Left lung (tissue), 10 donors: Measurements from ENCODE around the gene CSRP3. TPM values are rescaled to one million over a fixed set of nuclear protein-coding genes. Genes with fewer than 3 reads are reported as not detected.

Experiments
- ATAC-seq: fragments of 200-7000 bp; cut with Tn5 transposase; one replicate; pipeline ENCODE4 v1.9.1; 2020; ENCODE audit warnings: moderate library complexity
- DNase-seq, 4 donors: peaks; one replicate each; pipeline ENCODE4 v3.0.0-alpha.2; 2013 to 2020
- H3K27ac ChIP-seq, 2 donors: fragments of 200-600 bp; sonication (generic) in 1 of 2; one replicate each; pipeline versions ENCODE4 v1.5.0 to v1.8.0; 2020 to 2021
- H3K27me3 ChIP-seq, 2 donors: fragments of 200-600 bp; sonication (generic) in 1 of 2; one replicate each; pipeline versions ENCODE4 v1.5.0 to v1.8.0; 2020 to 2021
- H3K36me3 ChIP-seq, 2 donors: fragments of 200-600 bp; sonication (generic) in 1 of 2; one replicate each; pipeline versions ENCODE4 v1.5.0 to v1.8.0; 2020 to 2021
- H3K4me1 ChIP-seq, 2 donors: fragments of 200-600 bp; one replicate each; pipeline ENCODE4 v1.8.0; 2021
- H3K4me3 ChIP-seq, 2 donors: fragments of 200-600 bp; sonication (generic) in 1 of 2; one replicate each; pipeline versions ENCODE4 v1.5.0 to v1.8.0; 2020 to 2021; ENCODE audit warnings: mild to moderate bottlenecking in 1 of 2
- H3K9me3 ChIP-seq, 2 donors: fragments of 200-600 bp; sonication (generic) in 1 of 2; one replicate each; pipeline versions ENCODE4 v1.5.0 to v1.8.0; 2020 to 2021
- CTCF ChIP-seq, 2 donors: fragments of 200-600 bp; sonication (generic) in 1 of 2; IDR thresholded peaks; one replicate each; pipeline versions ENCODE4 v1.5.0 to v1.8.0; 2021; ENCODE audit warnings: antibody characterized with exemption in 2 of 2
- intact Hi-C, 2 donors: fragments of 100-400 bp; cut with DNase I; formaldehyde crosslinking; loops; one replicate each; pipeline versions ENCODE4 v1.11.2 to v1.14.2; 2022
- polyA plus RNA-seq, 6 donors: library from polyadenylated mRNA; unstranded; fragments of 120-200 nt; gene quantifications; one replicate each; pipeline ENCODE4 v1.2.1, GENCODE V29; 2013; ENCODE audit not compliant: insufficient read length in 6 of 6
- total RNA-seq, 2 donors: library from RNA; stranded (reverse); fragmentation: NEBNext Ultra II Directional; extraction: Animal tissue kit (Norgen Biotek cat#: 25700); gene quantifications; one replicate each; pipeline ENCODE4 v1.2.1, GENCODE V29; 2021
- donor health status: DM: no; HTN: yes; CAD: no.
- donor health status: DM: no; HTN: no; CAD: no.

CSRP3 gene
- total and polyA plus RNA-seq, 8 donors = 0.23 to 1.4 (median 0.42) TPM; not detected in 1

- H3K4me3 ChIP-seq = peak overlapping the region; percentile 59
- ATAC-seq (peak; percentile 55), DNase-seq (peak in 3 of 4 donors; percentile 44 to 88 (median 49))
- peaks cover 15 to 58% of the 10 kb centered on the region in 2 donors for H3K27me3 ChIP-seq
- no peaks in the 10 kb centered on the region for H3K9me3 ChIP-seq
- no peaks in the 10 kb centered on the region for H3K36me3 ChIP-seq
- intact Hi-C loops = no loop called here
- no peak for TF ChIP-seq CTCF (IDR thresholded peaks at IDR 0.05)
- H3K4me1 ChIP-seq = peaks cover 15 to 46% of the 10 kb centered on the region in 2 donors
- H3K27ac ChIP-seq = no peak overlapping the region
These were observed 39.7 kb upstream of the CSRP3 start for GRCh38 chr11:19241260-19242178.

- Histone ChIP-seq H3K27me3 (peaks cover 15 to 56% of the 10 kb centered on the region in 2 donors), H3K27ac (no peak within 1 kb of the TSS), H3K36me3 (no peaks in the 10 kb centered on the region), H3K4me1 (peaks cover 15 to 46% of the 10 kb centered on the region in 2 donors), H3K9me3 (no peaks in the 10 kb centered on the region), H3K4me3 (peak within 1 kb of the TSS; percentile 59)
- DNase-seq (peak; percentile 93 to 97 (median 95)), ATAC-seq (peak; percentile 95)
- TF ChIP-seq CTCF (IDR thresholded peaks at IDR 0.05) = no peak
- intact Hi-C loops = no loop called here
These were observed 38.9 kb upstream of the CSRP3 start, which contains the start of gene E2F8 for GRCh38 chr11:19240420-19241259. E2F8 (minus strand) TSS chr11:19240945; CDS start chr11:19240121, 824 bp downstream.

- Histone ChIP-seq H3K4me1 (peaks cover 14 to 38% of the 10 kb centered on the region in 2 donors), H3K27me3 (peaks cover 15 to 51% of the 10 kb centered on the region in 2 donors), H3K9me3 (no peaks in the 10 kb centered on the region), H3K36me3 (peaks cover 0 to 4% of the 10 kb centered on the region in 2 donors), H3K27ac (no peak overlapping the region), H3K4me3 (no peak overlapping the region)
- DNase-seq = no peak
- TF ChIP-seq CTCF (IDR thresholded peaks at IDR 0.05) = no peak
- intact Hi-C loops = no loop called here
- ATAC-seq = no peak
These were observed 37.3 kb upstream of the CSRP3 start for GRCh38 chr11:19239039-19239438.

- Histone ChIP-seq H3K4me1 (peaks cover 8 to 31% of the 10 kb centered on the region in 2 donors), H3K9me3 (no peaks in the 10 kb centered on the region), H3K27me3 (peaks cover 15 to 44% of the 10 kb centered on the region in 2 donors), H3K36me3 (peaks cover 0 to 4% of the 10 kb centered on the region in 2 donors), H3K4me3 (no peak overlapping the region), H3K27ac (no peak overlapping the region)
- TF ChIP-seq CTCF (IDR thresholded peaks at IDR 0.05) = no peak
- intact Hi-C loops = no loop called here
- no peak for DNase-seq
- no peak for ATAC-seq
These were observed 36.0 kb upstream of the CSRP3 start for GRCh38 chr11:19237813-19238212.
